Loucy (cell line): ENCODE measurements around the gene HPSE2.

Experiments
- H2AFZ ChIP-seq: fragments of 200-600 bp; sonication (generic); 2 replicates; pipeline ENCODE4 v1.6.0; 2016; ENCODE audit warnings: antibody characterized with exemption, mild to moderate bottlenecking, low read length, moderate library complexity
- H3F3A ChIP-seq: fragments of 200-600 bp; 2 replicates; pipeline ENCODE4 v1.6.0; 2016; ENCODE audit warnings: antibody characterized with exemption, low read depth, mild to moderate bottlenecking
- H3K27me3 ChIP-seq: fragments of 200-600 bp; sonication (generic); 2 replicates; pipeline ENCODE4 v1.6.1; 2014; ENCODE audit warnings: low read length, mild to moderate bottlenecking; ENCODE audit not compliant: insufficient read depth, poor library complexity, severe bottlenecking
- H3K36me3 ChIP-seq: fragments of 200-600 bp; sonication (generic); 2 replicates; pipeline ENCODE4 v1.6.1; 2016; ENCODE audit warnings: low read length; ENCODE audit not compliant: insufficient read depth
- H3K4me1 ChIP-seq: fragments of 200-600 bp; sonication (generic); 2 replicates; pipeline ENCODE4 v1.5.1; 2014; ENCODE audit warnings: low read length, mild to moderate bottlenecking; ENCODE audit not compliant: insufficient read depth, poor library complexity, severe bottlenecking
- H3K4me2 ChIP-seq: fragments of 200-600 bp; sonication (generic); 2 replicates; pipeline ENCODE4 v1.6.0; 2014; ENCODE audit warnings: antibody characterized with exemption, low read length, low read depth, mild to moderate bottlenecking; ENCODE audit not compliant: poor library complexity, severe bottlenecking
- H3K4me3 ChIP-seq: fragments of 200-600 bp; sonication (generic); 2 replicates; pipeline ENCODE4 v1.5.1; 2014; ENCODE audit warnings: low read length, mild to moderate bottlenecking, mixed read lengths; ENCODE audit not compliant: poor library complexity, severe bottlenecking
- H3K79me2 ChIP-seq: fragments of 200-600 bp; sonication (generic); 2 replicates; pipeline ENCODE4 v1.6.1; 2014; ENCODE audit warnings: low read length; ENCODE audit not compliant: insufficient read depth
- H3K9ac ChIP-seq: fragments of 200-600 bp; sonication (generic); 2 replicates; pipeline ENCODE4 v1.6.0; 2014; ENCODE audit warnings: mild to moderate bottlenecking, low read depth, low read length, moderate library complexity; ENCODE audit not compliant: poor library complexity, severe bottlenecking
- H3K9me2 ChIP-seq: fragments of 200-600 bp; sonication (generic); replicated peaks from 2 replicates; pipeline ENCODE4 v1.6.1; 2016; ENCODE audit warnings: low read depth, low read length, mixed read lengths
- H3K9me3 ChIP-seq: fragments of 200-600 bp; sonication (generic); 2 replicates; pipeline ENCODE4 v1.6.1; 2014; ENCODE audit warnings: mild to moderate bottlenecking, antibody characterized with exemption, low read length, low read depth; ENCODE audit not compliant: insufficient read depth
- H4K20me1 ChIP-seq: fragments of 200-600 bp; sonication (generic); 2 replicates; pipeline ENCODE4 v1.6.0; 2014; ENCODE audit warnings: antibody characterized with exemption, low read length, mild to moderate bottlenecking; ENCODE audit not compliant: insufficient read depth, poor library complexity, severe bottlenecking
- CTCF ChIP-seq: fragments of 200-600 bp; sonication (generic); conservative IDR thresholded peaks from 2 replicates; pipeline ENCODE4 v1.5.1; 2014; ENCODE audit warnings: mild to moderate bottlenecking, antibody characterized with exemption, low read length
- EZH2phosphoT487 ChIP-seq: fragments of 200-600 bp; IDR thresholded peaks from 2 replicates; pipeline ENCODE4 v1.6.1; 2018; ENCODE audit warnings: antibody characterized with exemption, mild to moderate bottlenecking, moderate library complexity, borderline replicate concordance

HPSE2 gene

GRCh38 chr10:98673171-98673782 is 562.4 kb downstream of the HPSE2 start:
- Histone ChIP-seq H3K27me3 (no peaks in the 10 kb centered on the region), H3K9ac (no peak overlapping the region), H3K4me3 (no peak overlapping the region), H3K9me3 (no peaks in the 10 kb centered on the region), H3F3A (no peaks in the 10 kb centered on the region), H2AFZ (no peak overlapping the region), H3K4me2 (no peak overlapping the region), H3K79me2 (no peaks in the 10 kb centered on the region), H4K20me1 (no peaks in the 10 kb centered on the region), H3K36me3 (no peaks in the 10 kb centered on the region), H3K4me1 (peaks cover 2% of the 10 kb centered on the region), H3K9me2 (no peaks in the 10 kb centered on the region)
- no peak for TF ChIP-seq EZH2phosphoT487
- TF ChIP-seq CTCF: no peak

- Histone ChIP-seq H3K36me3 (no peaks in the 10 kb centered on the region), H3K4me2 (no peak overlapping the region), H3K4me3 (no peak overlapping the region), H3K27me3 (no peaks in the 10 kb centered on the region), H4K20me1 (no peaks in the 10 kb centered on the region), H3K9ac (no peak overlapping the region), H3K79me2 (no peaks in the 10 kb centered on the region), H3F3A (no peaks in the 10 kb centered on the region), H3K9me2 (no peaks in the 10 kb centered on the region), H3K4me1 (peaks cover 2% of the 10 kb centered on the region), H3K9me3 (no peaks in the 10 kb centered on the region), H2AFZ (no peak overlapping the region)
- no peak for TF ChIP-seq CTCF
- no peak for TF ChIP-seq EZH2phosphoT487
Observed at GRCh38 chr10:98667081-98667480, 568.6 kb downstream of the HPSE2 start.

- no peak for TF ChIP-seq EZH2phosphoT487
- TF ChIP-seq CTCF: no peak
- H3K27me3 ChIP-seq: no peaks in the 10 kb centered on the region
- H3K79me2 ChIP-seq: no peaks in the 10 kb centered on the region
- H3K4me3 ChIP-seq: no peak overlapping the region
- H2AFZ ChIP-seq: no peak overlapping the region
- H3K9me2 ChIP-seq: no peaks in the 10 kb centered on the region
- no peak overlapping the region for H3K9ac ChIP-seq
- H3K36me3 ChIP-seq: no peaks in the 10 kb centered on the region
- no peaks in the 10 kb centered on the region for H3K9me3 ChIP-seq
- no peaks in the 10 kb centered on the region for H3K4me1 ChIP-seq
- no peak overlapping the region for H3K4me2 ChIP-seq
- no peaks in the 10 kb centered on the region for H4K20me1 ChIP-seq
- H3F3A ChIP-seq: no peaks in the 10 kb centered on the region
Observed at GRCh38 chr10:98666276-98666675, 569.4 kb downstream of the HPSE2 start.
